Endothelial cell of umbilical vein (primary cell): Measurements from ENCODE around the gene SEMA4G.

Source experiments
- EZH2 ChIP-seq: IDR thresholded peaks from 2 replicates; pipeline ENCODE4 v1.6.1; 2012; ENCODE audit warnings: borderline replicate concordance, low read depth, mild to moderate bottlenecking, moderate library complexity, low read length, inconsistent platforms; ENCODE audit not compliant: severe bottlenecking
- TF ChIP-seq, protein P1 (sequence below), 2 donors: IDR thresholded peaks; 1 replicate in 1 of 2; 2 replicates in 1 of 2; pipeline ENCODE4 v1.5.1; 2011; ENCODE audit warnings: low read length in 2 of 2, mild to moderate bottlenecking in 2 of 2, moderate library complexity in 2 of 2, control low read depth in 1 of 2, inconsistent platforms in 1 of 2, low read depth in 1 of 2; ENCODE audit not compliant: insufficient read depth in 1 of 2; ENCODE audit errors: extremely low read depth in 1 of 2

DNA sequence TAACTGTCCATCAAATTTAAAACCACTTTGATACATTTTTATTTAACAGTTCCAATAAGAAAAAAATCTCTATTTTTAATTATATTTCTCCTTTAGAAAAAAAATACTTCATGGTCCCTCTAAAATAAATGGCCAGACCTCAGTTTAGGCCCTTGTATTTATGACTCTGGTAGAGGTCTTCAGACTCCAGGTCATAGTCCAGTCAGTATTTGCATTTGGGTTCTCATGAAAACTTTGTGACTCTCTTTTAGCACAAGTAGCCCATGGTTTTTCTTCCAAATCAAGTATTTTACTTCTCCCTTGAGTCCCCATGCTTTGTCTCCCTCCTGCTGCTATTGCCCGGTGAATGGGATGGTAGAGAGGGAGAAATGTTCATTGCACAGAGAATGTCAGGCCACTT, 5.5 kb upstream of the SEMA4G start:
- TF ChIP-seq, protein P1, sequence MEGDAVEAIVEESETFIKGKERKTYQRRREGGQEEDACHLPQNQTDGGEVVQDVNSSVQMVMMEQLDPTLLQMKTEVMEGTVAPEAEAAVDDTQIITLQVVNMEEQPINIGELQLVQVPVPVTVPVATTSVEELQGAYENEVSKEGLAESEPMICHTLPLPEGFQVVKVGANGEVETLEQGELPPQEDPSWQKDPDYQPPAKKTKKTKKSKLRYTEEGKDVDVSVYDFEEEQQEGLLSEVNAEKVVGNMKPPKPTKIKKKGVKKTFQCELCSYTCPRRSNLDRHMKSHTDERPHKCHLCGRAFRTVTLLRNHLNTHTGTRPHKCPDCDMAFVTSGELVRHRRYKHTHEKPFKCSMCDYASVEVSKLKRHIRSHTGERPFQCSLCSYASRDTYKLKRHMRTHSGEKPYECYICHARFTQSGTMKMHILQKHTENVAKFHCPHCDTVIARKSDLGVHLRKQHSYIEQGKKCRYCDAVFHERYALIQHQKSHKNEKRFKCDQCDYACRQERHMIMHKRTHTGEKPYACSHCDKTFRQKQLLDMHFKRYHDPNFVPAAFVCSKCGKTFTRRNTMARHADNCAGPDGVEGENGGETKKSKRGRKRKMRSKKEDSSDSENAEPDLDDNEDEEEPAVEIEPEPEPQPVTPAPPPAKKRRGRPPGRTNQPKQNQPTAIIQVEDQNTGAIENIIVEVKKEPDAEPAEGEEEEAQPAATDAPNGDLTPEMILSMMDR (IDR thresholded peaks at IDR 0.05; ENCODE audit: extremely low read depth in 1 of 2, insufficient read depth in 1 of 2, low read depth in 1 of 2, low read length in 2 of 2) = no peak
- TF ChIP-seq EZH2 = no peak
